H1 (cell line): ENCODE data around the gene CARD11. TPM values are rescaled to one million over a fixed set of nuclear protein-coding genes. Genes with fewer than 3 reads are reported as not detected.

Experiments used
- CTCF ChIA-PET: fragments of 300-600 bp; sonication (Branson Sonifier 250); formaldehyde crosslinking; loops from one replicate; lab custom pipeline; 2021; ENCODE audit not compliant: partially characterized antibody; lab: Charles Lee
- POLR2A ChIA-PET: fragments of 300-600 bp; sonication (Branson Sonifier 250); formaldehyde crosslinking; loops from one replicate; lab custom pipeline; 2021; ENCODE audit warnings: inconsistent platforms; ENCODE audit not compliant: partially characterized antibody; lab: Charles Lee
- DNase-seq, 2 experiments: peaks; one replicate each; pipeline versions ENCODE4 v3.0.0 to v3.0.0-alpha.2; 2010 to 2022; ENCODE audit warnings: low spot score in 2 of 2, low read depth in 1 of 2, mixed read lengths in 1 of 2
- FAIRE-seq: peaks from 2 replicates; lab custom pipeline; 2011; peaks lifted over from hg19 to GRCh38; lab: Jason Lieb, UNC
- H2AFZ ChIP-seq: 2 replicates; pipeline ENCODE4 v1.8.1; 2012; ENCODE audit warnings: low read length, inconsistent platforms
- H2AK5ac ChIP-seq: 2 replicates; pipeline ENCODE4 v1.6.1; 2013; ENCODE audit warnings: low read depth, low read length
- H2BK120ac ChIP-seq: replicated peaks from 2 replicates; pipeline ENCODE3; 2013; ENCODE audit warnings: low read depth, low read length, inconsistent platforms
- H2BK12ac ChIP-seq: 2 replicates; pipeline ENCODE4 v1.6.1; 2013; ENCODE audit warnings: low read depth, low read length
- H2BK15ac ChIP-seq: 2 replicates; pipeline ENCODE4 v1.6.1; 2013; ENCODE audit warnings: low read length
- H2BK20ac ChIP-seq: 2 replicates; pipeline ENCODE4 v1.6.1; 2013; ENCODE audit warnings: low read length
- H2BK5ac ChIP-seq: 2 replicates; pipeline ENCODE4 v1.6.1; 2013; ENCODE audit warnings: low read depth, low read length
- H3K14ac ChIP-seq: 2 replicates; pipeline ENCODE4 v1.6.1; 2013; ENCODE audit warnings: inconsistent platforms; ENCODE audit not compliant: insufficient read length
- H3K18ac ChIP-seq: 2 replicates; pipeline ENCODE4 v1.6.1; 2013; ENCODE audit warnings: low read length; ENCODE audit errors: extremely low read depth
- H3K23ac ChIP-seq: 2 replicates; pipeline ENCODE4 v1.6.1; 2013; ENCODE audit warnings: inconsistent platforms; ENCODE audit not compliant: insufficient read length
- H3K23me2 ChIP-seq: 2 replicates; pipeline ENCODE4 v1.6.1; 2013; ENCODE audit warnings: low read depth, low read length
- H3K27ac ChIP-seq: 2 replicates; pipeline ENCODE4 v1.6.1; 2011; ENCODE audit warnings: low read depth, low read length, inconsistent platforms
- H3K27me3 ChIP-seq, 4 experiments: replicated peaks in 1 of 4; 1 replicate in 1 of 4; 2 replicates in 3 of 4; pipeline versions ENCODE4 v1.6.1 to v1.8.1; 2011 to 2013; ENCODE audit warnings: low read length in 3 of 4, mild to moderate bottlenecking in 3 of 4, inconsistent platforms in 2 of 4, mixed read lengths in 2 of 4, moderate library complexity in 1 of 4; ENCODE audit not compliant: control insufficient read depth in 3 of 4, insufficient read depth in 3 of 4; ENCODE audit errors: extremely low read depth in 1 of 4
- H3K36me3 ChIP-seq, 4 experiments: 2 replicates each; pipeline versions ENCODE4 v1.6.1 to v1.8.1; 2011 to 2013; ENCODE audit warnings: mild to moderate bottlenecking in 4 of 4, low read length in 3 of 4, moderate library complexity in 2 of 4, control low read depth in 1 of 4, inconsistent platforms in 1 of 4; ENCODE audit not compliant: insufficient read depth in 4 of 4, control insufficient read depth in 2 of 4
- H3K4ac ChIP-seq: replicated peaks from 2 replicates; pipeline ENCODE3; 2013; ENCODE audit warnings: low read length, low read depth, mixed read lengths, inconsistent platforms; ENCODE audit not compliant: insufficient read length
- H3K4me1 ChIP-seq, 4 experiments: replicated peaks in 1 of 4; 1 replicate in 1 of 4; 2 replicates in 3 of 4; pipeline versions ENCODE4 v1.6.1 to v1.8.1; 2011 to 2013; ENCODE audit warnings: low read length in 3 of 4, inconsistent platforms in 2 of 4, mixed read lengths in 1 of 4; ENCODE audit not compliant: insufficient read depth in 4 of 4, control insufficient read depth in 3 of 4
- H3K4me2 ChIP-seq, 2 experiments: 2 replicates each; pipeline versions ENCODE4 v1.6.1 to v1.8.1; 2011 to 2013; ENCODE audit warnings: low read depth in 2 of 2, low read length in 2 of 2, control low read depth in 1 of 2, inconsistent platforms in 1 of 2, mild to moderate bottlenecking in 1 of 2; ENCODE audit not compliant: insufficient read depth in 1 of 2
- H3K4me3 ChIP-seq, 4 experiments: fragments of 200-600, 300-600 bp in 1 of 4; sonication (generic), shearing (Covaris generic), sonication (Bioruptor Twin) in 1 of 4; 2 replicates each; pipeline versions ENCODE4 v1.5.1 to v1.8.1; 2011 to 2016; ENCODE audit warnings: low read length in 4 of 4, low read depth in 3 of 4, control low read depth in 2 of 4, inconsistent platforms in 2 of 4, mild to moderate bottlenecking in 2 of 4, mixed read lengths in 1 of 4, moderate library complexity in 1 of 4; ENCODE audit not compliant: insufficient read depth in 2 of 4; ENCODE audit errors: extremely low read depth in 1 of 4
- H3K56ac ChIP-seq: replicated peaks from 2 replicates; pipeline ENCODE3; 2013; ENCODE audit warnings: low read depth, mild to moderate bottlenecking, mixed read lengths, low read length, inconsistent platforms; ENCODE audit not compliant: insufficient read length
- H3K79me1 ChIP-seq: 2 replicates; pipeline ENCODE4 v1.6.1; 2013; ENCODE audit warnings: low read depth, low read length, control low read depth
- H3K79me2 ChIP-seq, 2 experiments: 2 replicates each; pipeline versions ENCODE4 v1.6.1 to v1.8.1; 2012 to 2013; ENCODE audit warnings: low read length in 2 of 2, mild to moderate bottlenecking in 2 of 2, inconsistent platforms in 1 of 2; ENCODE audit not compliant: insufficient read depth in 2 of 2, control insufficient read depth in 1 of 2
- H3K9ac ChIP-seq, 4 experiments: replicated peaks in 1 of 4; 1 replicate in 1 of 4; 2 replicates in 3 of 4; pipeline versions ENCODE4 v1.6.1 to v1.8.1; 2011 to 2013; ENCODE audit warnings: low read depth in 3 of 4, low read length in 3 of 4, control low read depth in 2 of 4, mild to moderate bottlenecking in 2 of 4, moderate library complexity in 2 of 4, inconsistent platforms in 1 of 4; ENCODE audit errors: extremely low read depth in 1 of 4
- H3K9me3 ChIP-seq, 2 experiments: 2 replicates each; pipeline versions ENCODE4 v1.6.1 to v1.8.1; 2012 to 2013; ENCODE audit warnings: mild to moderate bottlenecking in 2 of 2, moderate library complexity in 2 of 2, control low read depth in 1 of 2, inconsistent platforms in 1 of 2, low read depth in 1 of 2, low read length in 1 of 2, mixed read lengths in 1 of 2; ENCODE audit not compliant: insufficient read depth in 2 of 2
- H4K20me1 ChIP-seq, 2 experiments: replicated peaks in 1 of 2; 2 replicates each; pipeline versions ENCODE3 to v1.8.1; 2011 to 2013; ENCODE audit warnings: inconsistent platforms in 2 of 2, low read length in 2 of 2, mild to moderate bottlenecking in 1 of 2; ENCODE audit not compliant: insufficient read depth in 2 of 2, control insufficient read depth in 1 of 2
- H4K5ac ChIP-seq: 2 replicates; pipeline ENCODE4 v1.6.1; 2013; ENCODE audit warnings: low read length, low read depth, mixed read lengths, inconsistent platforms; ENCODE audit not compliant: insufficient read length
- H4K8ac ChIP-seq: 2 replicates; pipeline ENCODE4 v1.8.0; 2013; ENCODE audit warnings: mild to moderate bottlenecking, moderate library complexity, low read length, inconsistent platforms; ENCODE audit not compliant: insufficient read depth; ENCODE audit errors: extremely low read depth
- H4K91ac ChIP-seq: replicated peaks from 2 replicates; pipeline ENCODE3; 2013; ENCODE audit warnings: low read length, mixed read lengths, inconsistent platforms; ENCODE audit not compliant: insufficient read length
- TEAD4 ChIP-seq: IDR thresholded peaks from 2 replicates; pipeline ENCODE4 v1.6.1; 2012; ENCODE audit warnings: low read depth, low read length, inconsistent platforms, mixed read lengths
- WGBS, 2 experiments: shearing (Covaris generic) in 1 of 2; methylation state at CpG; one replicate each; pipeline versions ENCODE4 v1.1.6 to v1.1.7; 2013 to 2015; ENCODE audit warnings: low lambda C conversion rate in 2 of 2, mixed read lengths in 2 of 2, inconsistent platforms in 1 of 2, low coverage in 1 of 2, missing lambda C conversion rate in 1 of 2; ENCODE audit not compliant: insufficient replicate concordance in 2 of 2, insufficient coverage in 1 of 2, insufficient read length in 1 of 2; ENCODE audit errors: extremely low coverage in 1 of 2, missing lambda C conversion rate in 1 of 2; 5-methylcytosine and 5-hydroxymethylcytosine counted together
- polyA plus RNA-seq, 7 experiments: library from polyadenylated mRNA; depleted of rRNA in 3 of 7; stranded (reverse) in 5 of 7; unstranded in 2 of 7; fragments of >200 nt in 5 of 7; fragments of 200-250 nt in 2 of 7; gene quantifications; 1 replicate in 5 of 7; 2 replicates in 1 of 7; 4 replicates in 1 of 7; pipeline versions ENCODE4 v1.2.1 to v1.2.3, GENCODE V29; 2011 to 2013; ENCODE audit warnings: missing spikeins in 2 of 7, mixed read lengths in 2 of 7
- total RNA-seq: library from RNA; stranded (reverse); fragmentation: NEBNext Ultra II Directional; extraction: Animal tissue kit (Norgen Biotek cat#: 25700); gene quantifications from 2 replicates; pipeline ENCODE4 v1.2.1, GENCODE V29; 2021

Gene CARD11
- total and polyA plus RNA-seq, 2 of the 8 experiments (the other 6 are each of a cell fraction or from before 2014, with no cell fraction given): 12.6 to 29.8 TPM

DNA sequence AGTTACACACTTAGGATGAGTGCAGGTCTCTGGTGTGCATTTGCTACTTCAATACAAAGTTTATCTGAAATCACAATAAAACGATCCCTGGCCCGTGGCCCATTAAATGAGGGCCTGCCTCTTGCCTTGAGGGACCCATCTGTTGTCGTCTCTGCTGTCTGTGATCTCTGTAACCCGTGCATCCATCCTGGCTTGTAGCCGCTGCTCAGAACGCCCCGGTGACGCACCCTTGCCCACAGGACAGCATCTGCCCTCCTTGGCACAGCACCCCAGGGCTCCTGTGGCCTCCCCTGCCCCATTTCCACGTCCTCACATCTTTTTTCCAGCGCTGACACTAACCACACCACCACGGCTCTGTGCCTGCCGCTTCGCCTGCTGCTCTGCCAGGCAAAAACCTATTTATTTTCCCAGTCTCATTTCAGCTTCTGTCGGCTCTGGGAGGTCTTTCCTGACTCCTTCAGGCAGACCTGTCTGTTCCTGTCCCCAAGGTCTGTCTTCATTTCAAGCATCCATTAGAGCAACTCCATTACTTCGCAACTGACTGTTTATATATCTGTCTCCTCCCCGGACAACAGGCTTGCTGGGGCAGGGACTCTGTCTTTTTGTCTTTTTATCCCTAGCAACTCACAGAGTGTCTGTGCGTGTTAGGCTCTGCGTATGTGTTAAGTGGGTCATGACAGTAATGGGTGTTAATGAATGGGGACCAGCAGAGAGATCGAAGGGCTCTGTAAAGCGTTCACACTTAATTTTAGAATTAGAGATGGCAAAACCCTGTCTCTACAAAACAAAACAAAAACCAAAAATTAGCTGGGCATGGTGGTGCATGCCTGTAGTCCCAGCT, 16.4 kb downstream of the CARD11 start:
- no peak overlapping the region for H3K4me2 ChIP-seq
- TF ChIP-seq TEAD4: no peak

More for the DNA sequence above, 16.4 kb downstream of the CARD11 start:
- H3K4ac ChIP-seq: no peak overlapping the region
- no peaks in the 10 kb centered on the region for H3K27me3 ChIP-seq
- no peaks in the 10 kb centered on the region for H4K20me1 ChIP-seq
- no peaks in the 10 kb centered on the region for H3K23me2 ChIP-seq
- no peak for DNase-seq
- H2AK5ac ChIP-seq: no peak overlapping the region
- no peak overlapping the region for H4K5ac ChIP-seq
- no peaks in the 10 kb centered on the region for H3K36me3 ChIP-seq
- H2BK120ac ChIP-seq: no peak overlapping the region
- no peaks in the 10 kb centered on the region; the same call in 1 of the 2 replicates for H3K79me1 ChIP-seq
- ChIA-PET POLR2A (no interaction called here), CTCF (interaction anchor here (0.9 kb wide), 1 partner anchor 14 kb away, joined by 3 read pairs; no protein-coding TSS in a partner anchor)
- peaks cover 0 to 5% (median 3%) of the 10 kb centered on the region in 4 experiments; a peak in 5 of 7 replicates for H3K4me1 ChIP-seq
- peak overlapping the region; percentile 25; the same call in 1 of the 2 replicates for H2AFZ ChIP-seq
- 87% methylated on average over 20 of the region's 20 CpGs; no CpG with 5 or more reads in 1 of the 2 experiments for WGBS, 2 experiments
- H3K23ac ChIP-seq: no peak overlapping the region
- no peak overlapping the region for H3K14ac ChIP-seq
- H3K56ac ChIP-seq: no peak overlapping the region
- H3K27ac ChIP-seq: peak overlapping the region; percentile 15; the same call in 1 of the 2 replicates
- H4K8ac ChIP-seq: no peak overlapping the region
- no peak overlapping the region for H3K9ac ChIP-seq
- H2BK5ac ChIP-seq: peak overlapping the region; percentile 3; the same call in 1 of the 2 replicates
- no peaks in the 10 kb centered on the region for H3K79me2 ChIP-seq
- H2BK15ac ChIP-seq: no peak overlapping the region
- no peak overlapping the region for H2BK20ac ChIP-seq
- H3K4me3 ChIP-seq: no peak overlapping the region
- no peak overlapping the region for H2BK12ac ChIP-seq
- no peak overlapping the region for H4K91ac ChIP-seq
- FAIRE-seq: no peak
- no peak overlapping the region; the same call in 1 of the 2 replicates for H3K18ac ChIP-seq
- 0 out of 4 replicates have a peak, but pooled peaks cover 3 to 5% of the 10 kb centered on the region in 2 experiments for H3K9me3 ChIP-seq
